ENCODE data around the gene AMPD2. TPM values are rescaled to one million over a fixed set of nuclear protein-coding genes. Genes with fewer than 3 reads are reported as not detected.

The AMPD2 gene
- total and polyA plus RNA-seq, 2 of the 8 experiments (the other 6 are each of a cell fraction or from before 2014, with no cell fraction given) = 37.2 to 67.7 TPM

GRCh38 chr1:109584766-109585165 lies 34.9 kb upstream of the AMPD2 start:
- H3K4me2 ChIP-seq (ENCODE audit: insufficient read depth in 1 of 2, low read depth in 2 of 2, low read length in 2 of 2) = no peak overlapping the region
- H3K18ac ChIP-seq (ENCODE audit: extremely low read depth, low read length) = no peak overlapping the region
- H2BK5ac ChIP-seq (ENCODE audit: low read depth, low read length) = no peak overlapping the region
- ChIA-PET POLR2A (ENCODE audit: partially characterized antibody) (no interaction called here), CTCF (ENCODE audit: partially characterized antibody) (no interaction called here)
- no peaks in the 10 kb centered on the region for H3K23me2 ChIP-seq (ENCODE audit: low read depth, low read length)
- FAIRE-seq (no peak), DNase-seq (ENCODE audit: low read depth in 1 of 2, low spot score in 2 of 2) (no peak)
- H3K4ac ChIP-seq (replicated peaks; ENCODE audit: insufficient read length, low read depth, low read length) = no peak overlapping the region
- no peak overlapping the region for H3K14ac ChIP-seq (ENCODE audit: insufficient read length)
- H3K9me3 ChIP-seq (ENCODE audit: insufficient read depth in 2 of 2, low read depth in 1 of 2, low read length in 1 of 2) = no peaks in the 10 kb centered on the region
- H3K4me3 ChIP-seq (ENCODE audit: extremely low read depth in 1 of 4, insufficient read depth in 2 of 4, low read depth in 3 of 4, low read length in 4 of 4) = no peak overlapping the region
- no peak overlapping the region for H4K91ac ChIP-seq (replicated peaks; ENCODE audit: insufficient read length, low read length)
- H4K8ac ChIP-seq (ENCODE audit: extremely low read depth, insufficient read depth, low read length) = no peak overlapping the region
- H3K9ac ChIP-seq (replicated peaks in 1 of 4; ENCODE audit: extremely low read depth in 1 of 4, low read depth in 3 of 4, low read length in 3 of 4) = no peak overlapping the region
- no peak for TF ChIP-seq KDM5A (IDR thresholded peaks at IDR 0.05; ENCODE audit: low read length)
- TF ChIP-seq RNF2 (IDR thresholded peaks at IDR 0.05; ENCODE audit: borderline replicate concordance, low read depth, low read length, missing control alignments, poor library complexity, severe bottlenecking) = no peak
- TF ChIP-seq ZNF274 (IDR thresholded peaks at IDR 0.05; ENCODE audit: borderline replicate concordance, extremely low read depth, low read length) = no peak
- TF ChIP-seq POLR2A (IDR thresholded peaks at IDR 0.05; ENCODE audit: control extremely low read depth in 1 of 2, low read depth in 2 of 2, low read length in 2 of 2) = no peak
- TF ChIP-seq NRF1 (IDR thresholded peaks at IDR 0.05; ENCODE audit: low read depth, low read length) = no peak
- no peak overlapping the region for H2BK15ac ChIP-seq (ENCODE audit: low read length)
- H4K5ac ChIP-seq (ENCODE audit: insufficient read length, low read depth, low read length) = no peak overlapping the region
- no peaks in the 10 kb centered on the region for H3K4me1 ChIP-seq (replicated peaks in 1 of 4; ENCODE audit: control insufficient read depth in 3 of 4, insufficient read depth in 4 of 4, low read length in 3 of 4)
- no peak overlapping the region for H3K27ac ChIP-seq (ENCODE audit: low read depth, low read length)
- H4K20me1 ChIP-seq (replicated peaks in 1 of 2; ENCODE audit: control insufficient read depth in 1 of 2, insufficient read depth in 2 of 2, low read length in 2 of 2) = no peaks in the 10 kb centered on the region
- H2AK5ac ChIP-seq (ENCODE audit: low read depth, low read length) = no peak overlapping the region
- peaks cover 3 to 62% (median 25%) of the 10 kb centered on the region in 4 experiments for H3K36me3 ChIP-seq (ENCODE audit: control insufficient read depth in 2 of 4, insufficient read depth in 4 of 4, low read length in 3 of 4)
- no peak overlapping the region for H2BK20ac ChIP-seq (ENCODE audit: low read length)
- H3K27me3 ChIP-seq (replicated peaks in 1 of 4; ENCODE audit: control insufficient read depth in 3 of 4, extremely low read depth in 1 of 4, insufficient read depth in 3 of 4, low read length in 3 of 4) = no peaks in the 10 kb centered on the region
- no peak overlapping the region for H3K56ac ChIP-seq (replicated peaks; ENCODE audit: insufficient read length, low read depth, low read length)
- no peak overlapping the region for H2AFZ ChIP-seq (ENCODE audit: low read length)
- H3K23ac ChIP-seq (ENCODE audit: insufficient read length) = no peak overlapping the region
- H2BK120ac ChIP-seq (replicated peaks; ENCODE audit: low read depth, low read length) = no peak overlapping the region
- 96% methylated on average over 1 of the region's 1 CpG; no CpG with 5 or more reads in 1 of the 2 experiments for WGBS, 2 experiments (ENCODE audit: extremely low coverage in 1 of 2, insufficient coverage in 1 of 2, insufficient read length in 1 of 2, insufficient replicate concordance in 2 of 2, low coverage in 1 of 2, low lambda C conversion rate in 2 of 2, missing lambda C conversion rate in 1 of 2)
- no peaks in the 10 kb centered on the region for H3K79me1 ChIP-seq (ENCODE audit: low read depth, low read length)
- H2BK12ac ChIP-seq (ENCODE audit: low read depth, low read length) = no peak overlapping the region
- H3K79me2 ChIP-seq (ENCODE audit: control insufficient read depth in 1 of 2, insufficient read depth in 2 of 2, low read length in 2 of 2) = no peaks in the 10 kb centered on the region

All from H1 (cell line).